Neural progenitor cell (in vitro differentiated cells): Measurements from ENCODE around the gene RPL5.

ENCODE experiments used
- CTCF ChIP-seq: fragments of 200-600 bp; sonication (generic); IDR thresholded peaks from 2 replicates; pipeline ENCODE4 v1.5.1; 2017; ENCODE audit warnings: antibody characterized with exemption, mild to moderate bottlenecking
- EZH2 ChIP-seq: fragments of 200-600 bp; sonication (generic); IDR thresholded peaks from 2 replicates; pipeline ENCODE4 v1.6.1; 2017; ENCODE audit warnings: antibody characterized with exemption, mild to moderate bottlenecking, moderate library complexity
- EZH2phosphoT487 ChIP-seq: fragments of 200-600 bp; sonication (generic); IDR thresholded peaks from 2 replicates; pipeline ENCODE4 v1.6.1; 2017; ENCODE audit warnings: antibody characterized with exemption

- no peak for TF ChIP-seq CTCF
- TF ChIP-seq EZH2phosphoT487: no peak
- no peak for TF ChIP-seq EZH2
Measured at GRCh38 chr1:92881391-92881790, 49.6 kb downstream of the RPL5 start.
